ENCODE measurements around the gene VPS54. TPM values are rescaled to one million over a fixed set of nuclear protein-coding genes. Genes with fewer than 3 reads are reported as not detected.
A peak's percentile ranks its signal among the peaks of the same experiment; 100 is the strongest.

Gene VPS54
- total RNA-seq, 2 experiments from 2014 or later, result 9.5 to 10.8 TPM

GRCh38 chr2:63891488-63892030, 127.7 kb downstream of the VPS54 start:
- H3K36me3 ChIP-seq (ENCODE audit: insufficient read depth, low read length), result peaks cover 79% of the 10 kb centered on the region
- POLR2A ChIA-PET, result no interaction called here

GRCh38 chr2:63890678-63891077, 128.6 kb downstream of the VPS54 start:
- H3K27ac ChIP-seq (ENCODE audit: low read depth in 1 of 2, low read length in 2 of 2), result no peak overlapping the region
- intact Hi-C loops (cut with DNase I, micrococcal nuclease), result no loop called here
- DNase-seq (no peak), ATAC-seq (ENCODE audit: poor library complexity) (no peak)
- no peak for TF ChIP-seq CTCF (IDR thresholded peaks at IDR 0.05)
- H3K36me3 Mint-ChIP-seq (ENCODE audit: low read depth), result peaks cover 89% of the 10 kb centered on the region
- no peaks in the 10 kb centered on the region for H3K4me1 ChIP-seq (ENCODE audit: insufficient read depth, low read length)
- H3K9me3 ChIP-seq (ENCODE audit: control insufficient read depth in 1 of 2, insufficient read depth in 1 of 2, low read length in 2 of 2), result no peaks in the 10 kb centered on the region
- ChIA-PET POLR2A (interaction anchor here (0.5 kb wide), 1 partner anchor 59 kb away, joined by 3 read pairs; no protein-coding TSS in a partner anchor), CTCF (no interaction called here)
- no peaks in the 10 kb centered on the region for H3K27me3 Mint-ChIP-seq
- H3K27me3 ChIP-seq (ENCODE audit: control insufficient read depth in 1 of 2, insufficient read depth in 2 of 2, low read length in 2 of 2), result no peaks in the 10 kb centered on the region
- no peak overlapping the region for H3K4me3 Mint-ChIP-seq
- H3K36me3 ChIP-seq (ENCODE audit: insufficient read depth, low read length), result peaks cover 84% of the 10 kb centered on the region
- no peak overlapping the region for H3K4me3 ChIP-seq (ENCODE audit: low read length)
- peak overlapping the region; percentile 33 for H3K27ac Mint-ChIP-seq
- peaks cover 6% of the 10 kb centered on the region for H3K4me1 Mint-ChIP-seq (ENCODE audit: low read depth)
- H3K9me3 Mint-ChIP-seq, result no peaks in the 10 kb centered on the region

More at GRCh38 chr2:63891488-63892030, 127.7 kb downstream of the VPS54 start:
- no peak for TF ChIP-seq CTCF (IDR thresholded peaks at IDR 0.05)
- peaks cover 6% of the 10 kb centered on the region for H3K4me1 Mint-ChIP-seq (ENCODE audit: low read depth)
- H3K4me3 ChIP-seq (ENCODE audit: low read length), result no peak overlapping the region
- peaks cover 88% of the 10 kb centered on the region for H3K36me3 Mint-ChIP-seq (ENCODE audit: low read depth)
- ATAC-seq (ENCODE audit: poor library complexity), result no peak
- no peaks in the 10 kb centered on the region for H3K4me1 ChIP-seq (ENCODE audit: insufficient read depth, low read length)
- H3K9me3 ChIP-seq (ENCODE audit: control insufficient read depth in 1 of 2, insufficient read depth in 1 of 2, low read length in 2 of 2), result no peaks in the 10 kb centered on the region
- DNase-seq, result no peak
- intact Hi-C loops (cut with DNase I, micrococcal nuclease), result no loop called here
- H3K9me3 Mint-ChIP-seq, result no peaks in the 10 kb centered on the region
- CTCF ChIA-PET, result interaction anchor here (0.6 to 1.3 kb wide), 2 partner anchors 30 to 1237 kb away, joined by 3 to 5 read pairs; no protein-coding TSS in a partner anchor
- H3K27ac ChIP-seq (ENCODE audit: low read depth in 1 of 2, low read length in 2 of 2), result no peak overlapping the region
- no peaks in the 10 kb centered on the region for H3K27me3 ChIP-seq (ENCODE audit: control insufficient read depth in 1 of 2, insufficient read depth in 2 of 2, low read length in 2 of 2)
- peak overlapping the region; percentile 57 for H3K27ac Mint-ChIP-seq
- no peak overlapping the region for H3K4me3 Mint-ChIP-seq
- H3K27me3 Mint-ChIP-seq, result no peaks in the 10 kb centered on the region

GRCh38 chr2:63888490-63889402, 130.5 kb downstream of the VPS54 start:
- Histone ChIP-seq H3K27ac (ENCODE audit: low read depth in 1 of 2, low read length in 2 of 2) (no peak overlapping the region), H3K4me3 (ENCODE audit: low read length) (no peak overlapping the region), H3K4me1 (ENCODE audit: insufficient read depth, low read length) (no peaks in the 10 kb centered on the region), H3K36me3 (ENCODE audit: insufficient read depth, low read length) (peaks cover 92% of the 10 kb centered on the region), H3K27me3 (ENCODE audit: control insufficient read depth in 1 of 2, insufficient read depth in 2 of 2, low read length in 2 of 2) (no peaks in the 10 kb centered on the region), H3K9me3 (ENCODE audit: control insufficient read depth in 1 of 2, insufficient read depth in 1 of 2, low read length in 2 of 2) (no peaks in the 10 kb centered on the region)
- ChIA-PET CTCF (no interaction called here), POLR2A (no interaction called here)
- intact Hi-C loops (cut with DNase I, micrococcal nuclease), result loop anchor here in 1 of 2 experiments (1.0 kb wide), 1 partner anchor 196 kb away; no protein-coding TSS in a partner anchor
- Mint-ChIP-seq H3K4me1 (ENCODE audit: low read depth) (peaks cover 6% of the 10 kb centered on the region), H3K27me3 (no peaks in the 10 kb centered on the region), H3K4me3 (no peak overlapping the region), H3K9me3 (no peaks in the 10 kb centered on the region), H3K27ac (peak overlapping the region; percentile 45), H3K36me3 (ENCODE audit: low read depth) (peaks cover 88% of the 10 kb centered on the region)
- peak; percentile 71 for TF ChIP-seq CTCF (IDR thresholded peaks at IDR 0.05)
- ATAC-seq (ENCODE audit: poor library complexity), result peak; percentile 83
- peak in 12 of 14 experiments; percentile 2 to 65 (median 30) for DNase-seq

Measured in CD4-positive, alpha-beta T cell (primary cell).